NB4 (cell line): Measurements from ENCODE around the gene TMEM176B.

ENCODE experiments used
- CTCF ChIP-seq: IDR thresholded peaks from one replicate; pipeline ENCODE4 v1.5.1; 2012; ENCODE audit warnings: low read depth, low read length
- POLR2A ChIP-seq: IDR thresholded peaks from 2 replicates; pipeline ENCODE4 v1.6.1; 2011; ENCODE audit warnings: mild to moderate bottlenecking; ENCODE audit not compliant: insufficient read length; ENCODE audit errors: extremely low read depth

GRCh38 chr7:150835702-150836280 lies 35.6 kb upstream of the TMEM176B start:
- TF ChIP-seq CTCF (no peak), POLR2A (no peak)
